Smooth muscle cell (in vitro differentiated cells): ENCODE measurements around the gene TEKT5. TPM values are rescaled to one million over a fixed set of nuclear protein-coding genes. Genes with fewer than 3 reads are reported as not detected.

ENCODE experiments used
- DNase-seq: peaks from one replicate; lab custom pipeline; 2025; ENCODE audit not compliant: unreplicated experiment; lab: John Stamatoyannopoulos, UW
- H2AFZ ChIP-seq: fragments of 200-600 bp; sonication (generic); 2 replicates; pipeline ENCODE4 v1.6.0; 2016; ENCODE audit warnings: antibody characterized with exemption, low read depth, mild to moderate bottlenecking
- H3F3A ChIP-seq: fragments of 200-600 bp; sonication (generic); 2 replicates; pipeline ENCODE4 v1.6.0; 2017; ENCODE audit warnings: antibody characterized with exemption, low read depth
- H3K27ac ChIP-seq: fragments of 200-600 bp; sonication (generic); 2 replicates; pipeline ENCODE4 v1.5.1; 2016; ENCODE audit warnings: low read depth, mild to moderate bottlenecking
- H3K27me3 ChIP-seq: fragments of 200-600 bp; sonication (generic); 2 replicates; pipeline ENCODE4 v1.6.1; 2016; ENCODE audit warnings: low read depth, mild to moderate bottlenecking
- H3K36me3 ChIP-seq: fragments of 200-600 bp; sonication (generic); 2 replicates; pipeline ENCODE4 v1.5.1; 2016; ENCODE audit warnings: low read depth
- H3K4me1 ChIP-seq: fragments of 200-600 bp; sonication (generic); 2 replicates; pipeline ENCODE4 v1.5.1; 2016; ENCODE audit warnings: low read depth
- H3K4me2 ChIP-seq: fragments of 200-600 bp; sonication (generic); 2 replicates; pipeline ENCODE4 v1.6.0; 2016; ENCODE audit warnings: mild to moderate bottlenecking
- H3K4me3 ChIP-seq: fragments of 200-600 bp; sonication (generic); 2 replicates; pipeline ENCODE4 v1.5.1; 2016; ENCODE audit warnings: mild to moderate bottlenecking
- H3K79me2 ChIP-seq: fragments of 200-600 bp; sonication (generic); 2 replicates; pipeline ENCODE4 v1.6.0; 2016; ENCODE audit warnings: low read depth, mild to moderate bottlenecking
- H3K9ac ChIP-seq: fragments of 200-600 bp; sonication (generic); 2 replicates; pipeline ENCODE4 v1.6.0; 2016; ENCODE audit warnings: low read depth
- H3K9me3 ChIP-seq: fragments of 200-600 bp; sonication (generic); replicated peaks from 2 replicates; pipeline ENCODE4 v1.5.1; 2016; ENCODE audit warnings: low read depth
- H4K20me1 ChIP-seq: fragments of 200-600 bp; sonication (generic); 2 replicates; pipeline ENCODE4 v1.6.0; 2016; ENCODE audit warnings: low read depth
- WGBS: methylation state at CpG from one replicate; pipeline ENCODE4 v1.1.7; 2016; ENCODE audit warnings: low lambda C conversion rate; 5-methylcytosine and 5-hydroxymethylcytosine counted together
- polyA plus RNA-seq: library from polyadenylated mRNA; unstranded; fragments of >200 nt; fragmentation: Nextera tagmentation; extraction: Ambion mirVana; gene quantifications from 2 replicates; pipeline ENCODE4 v1.2.1, GENCODE V29; 2016
- total RNA-seq: library from RNA; depleted of rRNA; stranded (reverse); fragments of >200 nt; gene quantifications from 2 replicates; pipeline ENCODE4 v1.2.3, GENCODE V29; 2014
- TF ChIP-seq, protein P1 (sequence below): fragments of 200-600 bp; sonication (generic); IDR thresholded peaks from 2 replicates; pipeline ENCODE4 v1.5.1; 2017; ENCODE audit warnings: borderline replicate concordance, mild to moderate bottlenecking, antibody characterized with exemption; ENCODE audit not compliant: insufficient read depth, poor library complexity, severe bottlenecking

Gene TEKT5
- total and polyA plus RNA-seq, 2 experiments from 2014 or later: not detected

DNA sequence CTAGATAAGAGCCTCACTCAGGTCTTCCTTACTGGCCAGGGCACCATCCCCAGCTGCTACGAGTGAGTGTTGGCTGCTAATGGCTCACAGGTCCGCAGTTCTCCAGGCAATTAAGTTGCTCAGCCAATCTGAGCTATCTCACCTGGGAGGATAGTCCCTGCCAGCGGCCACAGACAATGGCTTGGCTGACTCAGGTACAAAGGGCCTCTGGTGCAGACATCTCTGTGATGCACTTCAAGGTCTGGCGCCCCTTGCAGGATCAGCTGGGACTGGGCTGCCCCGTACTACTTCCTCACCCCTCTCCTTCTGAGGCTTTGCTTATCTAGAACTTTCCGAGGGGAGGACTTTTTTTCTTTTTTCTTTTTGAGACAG lies 65.2 kb downstream of the TEKT5 start:
- Histone ChIP-seq H3K4me3 (no peak overlapping the region), H2AFZ (no peak overlapping the region), H4K20me1 (no peaks in the 10 kb centered on the region), H3K79me2 (no peaks in the 10 kb centered on the region), H3F3A (no peaks in the 10 kb centered on the region), H3K4me1 (no peaks in the 10 kb centered on the region), H3K9me3 (no peaks in the 10 kb centered on the region), H3K27me3 (peaks cover 4% of the 10 kb centered on the region), H3K27ac (no peak overlapping the region), H3K4me2 (no peak overlapping the region), H3K36me3 (no peaks in the 10 kb centered on the region), H3K9ac (no peak overlapping the region)
- DNase-seq: no peak
- 37% methylated on average over 6 of the region's 6 CpGs for WGBS
- TF ChIP-seq, protein P1, sequence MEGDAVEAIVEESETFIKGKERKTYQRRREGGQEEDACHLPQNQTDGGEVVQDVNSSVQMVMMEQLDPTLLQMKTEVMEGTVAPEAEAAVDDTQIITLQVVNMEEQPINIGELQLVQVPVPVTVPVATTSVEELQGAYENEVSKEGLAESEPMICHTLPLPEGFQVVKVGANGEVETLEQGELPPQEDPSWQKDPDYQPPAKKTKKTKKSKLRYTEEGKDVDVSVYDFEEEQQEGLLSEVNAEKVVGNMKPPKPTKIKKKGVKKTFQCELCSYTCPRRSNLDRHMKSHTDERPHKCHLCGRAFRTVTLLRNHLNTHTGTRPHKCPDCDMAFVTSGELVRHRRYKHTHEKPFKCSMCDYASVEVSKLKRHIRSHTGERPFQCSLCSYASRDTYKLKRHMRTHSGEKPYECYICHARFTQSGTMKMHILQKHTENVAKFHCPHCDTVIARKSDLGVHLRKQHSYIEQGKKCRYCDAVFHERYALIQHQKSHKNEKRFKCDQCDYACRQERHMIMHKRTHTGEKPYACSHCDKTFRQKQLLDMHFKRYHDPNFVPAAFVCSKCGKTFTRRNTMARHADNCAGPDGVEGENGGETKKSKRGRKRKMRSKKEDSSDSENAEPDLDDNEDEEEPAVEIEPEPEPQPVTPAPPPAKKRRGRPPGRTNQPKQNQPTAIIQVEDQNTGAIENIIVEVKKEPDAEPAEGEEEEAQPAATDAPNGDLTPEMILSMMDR: no peak

DNA sequence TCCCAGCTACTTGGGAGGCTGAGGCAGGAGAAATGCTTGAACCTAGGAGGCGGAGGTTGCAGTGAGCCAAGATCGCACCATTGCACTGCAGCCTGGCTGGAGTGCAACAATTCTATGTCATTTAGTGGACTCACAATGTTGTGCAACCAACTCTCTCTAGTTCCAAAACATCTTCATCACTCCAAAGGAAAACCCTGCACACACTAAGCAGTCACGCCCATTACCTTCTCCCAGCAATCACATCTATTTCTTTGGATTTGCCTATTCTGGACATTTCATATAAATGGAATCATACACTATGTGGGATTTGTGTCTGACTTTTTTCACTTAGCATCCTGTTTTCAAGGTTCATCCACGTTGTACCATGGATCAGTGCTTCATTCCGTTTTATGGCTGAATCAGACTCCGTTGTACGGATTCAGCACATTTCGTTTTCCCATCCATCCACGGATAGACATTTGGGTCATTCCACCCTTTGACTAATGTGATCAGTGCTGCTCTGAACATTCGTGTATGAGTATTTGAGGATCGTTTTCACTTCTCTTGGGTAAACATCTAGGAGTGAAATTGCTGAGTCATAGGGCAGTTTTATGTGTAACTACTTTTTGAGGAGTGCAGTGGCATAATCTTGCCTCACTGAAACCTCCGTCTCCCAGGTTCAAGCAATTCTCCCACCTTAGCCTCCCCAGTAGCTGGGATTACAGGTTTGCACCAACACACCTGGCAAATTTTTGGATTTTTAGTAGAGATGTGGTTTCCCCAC lies 69.0 kb downstream of the TEKT5 start:
- H3K4me3 ChIP-seq: no peak overlapping the region
- H3K9ac ChIP-seq: no peak overlapping the region
- WGBS: 89% methylated on average over 12 of the region's 12 CpGs
- no peaks in the 10 kb centered on the region for H3K79me2 ChIP-seq
- no peak overlapping the region for H2AFZ ChIP-seq
- TF ChIP-seq, protein P1: no peak
- H3K36me3 ChIP-seq: no peaks in the 10 kb centered on the region
- no peaks in the 10 kb centered on the region for H3K4me1 ChIP-seq
- no peaks in the 10 kb centered on the region for H4K20me1 ChIP-seq
- no peaks in the 10 kb centered on the region for H3K27me3 ChIP-seq
- no peaks in the 10 kb centered on the region for H3F3A ChIP-seq
- no peak for DNase-seq
- no peak overlapping the region for H3K27ac ChIP-seq
- no peak overlapping the region for H3K4me2 ChIP-seq
- no peaks in the 10 kb centered on the region for H3K9me3 ChIP-seq

DNA sequence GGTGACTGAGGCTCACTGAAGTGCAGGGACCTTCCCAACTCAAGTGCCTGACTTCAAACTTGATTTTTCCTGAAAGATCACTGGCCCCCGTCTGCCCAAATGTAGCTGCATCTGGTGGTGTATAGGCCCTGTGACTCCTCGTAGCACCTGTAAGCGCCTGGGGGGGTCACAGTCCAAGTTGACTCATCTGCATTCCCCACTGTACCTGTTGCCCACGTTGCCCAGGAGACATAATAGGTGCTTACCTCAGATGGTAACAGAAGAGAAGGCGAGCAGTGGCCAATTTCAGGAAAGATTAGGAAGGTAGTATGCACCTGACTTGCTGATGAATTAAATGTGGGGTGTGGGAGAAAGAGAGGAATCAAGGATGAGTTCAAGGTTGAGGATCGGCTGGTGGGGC lies 70.2 kb downstream of the TEKT5 start:
- DNase-seq: no peak
- WGBS: 78% methylated on average over 6 of the region's 6 CpGs
- Histone ChIP-seq H3K27me3 (no peaks in the 10 kb centered on the region), H3K27ac (no peak overlapping the region), H3K9ac (no peak overlapping the region), H3K4me1 (no peaks in the 10 kb centered on the region), H3F3A (no peaks in the 10 kb centered on the region), H3K36me3 (no peaks in the 10 kb centered on the region), H2AFZ (no peak overlapping the region), H4K20me1 (no peaks in the 10 kb centered on the region), H3K4me3 (no peak overlapping the region), H3K79me2 (no peaks in the 10 kb centered on the region), H3K9me3 (no peaks in the 10 kb centered on the region), H3K4me2 (no peak overlapping the region)
- TF ChIP-seq, protein P1: no peak

DNA sequence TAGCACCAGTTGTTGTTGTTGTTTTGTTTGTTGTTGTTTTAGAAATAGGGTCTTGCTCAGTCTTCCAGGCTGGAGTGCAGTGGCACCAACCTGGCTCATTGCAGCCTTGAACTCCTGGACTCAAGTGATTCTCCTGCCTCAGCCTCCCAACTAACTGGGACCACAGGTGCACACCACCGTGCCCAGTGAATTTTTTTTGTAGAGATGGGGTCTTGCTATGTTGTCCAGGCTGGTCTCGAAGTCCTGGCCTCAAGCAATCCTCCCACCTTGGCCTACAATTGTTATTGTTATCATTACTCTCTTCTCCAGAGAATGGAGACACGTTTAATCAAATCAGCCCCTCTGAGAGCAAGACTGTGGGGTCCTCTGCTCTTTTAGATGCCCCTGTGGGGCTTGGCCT lies 71.7 kb downstream of the TEKT5 start:
- Histone ChIP-seq H3K4me3 (no peak overlapping the region), H3K4me1 (no peaks in the 10 kb centered on the region), H3K9me3 (no peaks in the 10 kb centered on the region), H3K79me2 (no peaks in the 10 kb centered on the region), H3K27ac (no peak overlapping the region), H3K4me2 (no peak overlapping the region), H3F3A (no peaks in the 10 kb centered on the region), H2AFZ (no peak overlapping the region), H3K9ac (no peak overlapping the region), H4K20me1 (no peaks in the 10 kb centered on the region), H3K36me3 (no peaks in the 10 kb centered on the region), H3K27me3 (no peaks in the 10 kb centered on the region)
- WGBS: 87% methylated on average over 3 of the region's 3 CpGs
- no peak for DNase-seq
- TF ChIP-seq, protein P1: no peak
